CD4-positive, alpha-beta T cell treated with Interleukin-6 at 100 ng/mL for 8 hours (primary cell): ENCODE results near the gene FGF18.

Source experiments
- DNase-seq: peaks from one replicate; pipeline ENCODE4 v3.0.0-alpha.2; 2020; ENCODE audit warnings: mixed read lengths, low spot score

The FGF18 gene

DNA sequence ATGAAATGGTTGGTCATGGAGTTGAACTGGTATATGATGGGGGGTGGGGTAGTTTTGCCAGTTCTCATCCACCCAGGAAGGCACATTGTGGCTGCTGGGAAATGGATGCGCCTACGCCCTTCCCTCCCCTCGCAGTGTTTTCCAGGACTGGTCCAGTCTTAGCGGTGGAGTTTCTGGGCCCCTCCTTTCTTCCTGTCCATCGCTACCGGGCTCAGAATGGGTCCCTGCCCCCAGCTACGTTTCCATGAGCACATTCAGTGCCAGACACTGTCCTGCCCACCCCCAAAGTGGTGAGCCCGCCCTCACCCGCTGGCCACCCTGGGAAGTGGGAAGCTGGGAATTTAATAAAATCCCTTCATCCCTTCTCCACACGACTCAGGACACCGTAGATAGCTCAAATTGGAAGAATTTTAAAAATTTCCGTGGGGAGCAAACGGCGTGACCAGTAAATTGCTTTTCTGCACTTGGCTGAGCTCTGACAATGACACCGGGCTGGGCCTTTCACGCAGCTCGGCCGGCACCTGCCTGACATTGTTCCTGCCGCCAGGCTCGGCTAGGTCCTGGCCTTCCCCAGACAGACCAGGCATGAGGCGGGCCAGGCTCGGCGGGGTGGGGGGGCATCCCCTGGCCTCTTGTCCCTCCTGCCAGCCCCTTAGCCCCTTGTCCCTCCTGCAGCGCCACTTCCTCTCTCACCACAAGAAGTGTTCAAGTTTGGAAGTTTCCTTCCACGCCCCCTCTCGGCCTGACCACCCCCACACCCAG, 3.6 kb downstream of the FGF18 start:
- no peak for DNase-seq

DNA sequence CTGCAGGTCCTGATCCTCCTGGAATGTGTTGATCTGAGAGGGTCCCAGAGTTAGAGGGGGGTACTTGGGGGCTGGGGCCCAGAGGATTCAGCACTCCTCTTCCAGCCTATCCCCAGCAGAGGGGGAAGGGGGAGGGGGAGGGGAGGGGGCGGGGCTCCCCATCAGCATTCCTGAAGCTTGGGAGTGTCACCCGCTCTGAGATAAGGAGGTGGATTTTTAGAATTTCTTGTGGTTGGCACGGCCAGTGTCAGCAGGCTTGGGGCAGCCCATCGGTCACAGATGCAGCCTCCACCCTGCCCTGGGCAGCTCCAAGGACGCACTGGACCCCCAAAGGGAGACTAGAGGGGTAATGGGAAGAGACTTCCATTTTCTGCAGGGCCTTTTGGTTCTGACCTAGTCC, 5.3 kb downstream of the FGF18 start:
- DNase-seq = no peak

DNA sequence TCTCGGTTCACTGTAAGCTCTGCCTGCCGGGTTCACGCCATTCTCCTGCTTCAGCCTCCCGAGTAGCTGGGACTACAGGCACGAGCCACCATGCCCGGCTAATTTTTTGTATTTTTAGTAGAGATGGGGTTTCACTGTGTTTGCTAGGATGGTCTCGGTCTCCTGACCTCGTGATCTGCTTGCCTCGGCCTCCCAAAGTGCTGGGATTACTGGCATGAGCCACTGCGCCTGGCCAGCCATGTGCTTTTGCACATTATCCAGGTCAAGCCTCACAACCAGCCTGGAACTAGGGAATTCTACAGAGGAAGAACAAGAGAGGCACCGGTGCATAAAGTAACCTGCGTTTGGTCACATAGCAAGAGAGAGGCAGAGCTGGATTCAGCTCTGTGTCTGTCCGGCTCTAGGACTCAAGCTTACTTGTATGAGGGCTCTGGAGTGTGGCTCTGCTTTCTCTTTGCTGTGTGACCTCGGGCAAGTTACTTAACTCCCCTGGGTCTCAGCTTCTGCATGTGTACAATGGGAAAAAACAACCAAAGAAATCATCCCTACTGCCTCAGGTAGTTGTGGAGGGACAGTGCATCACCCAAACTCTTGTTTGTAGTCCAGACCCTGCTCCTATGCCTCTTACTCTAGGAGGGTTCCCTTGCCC, 6.3 kb downstream of the FGF18 start:
- no peak for DNase-seq

DNA sequence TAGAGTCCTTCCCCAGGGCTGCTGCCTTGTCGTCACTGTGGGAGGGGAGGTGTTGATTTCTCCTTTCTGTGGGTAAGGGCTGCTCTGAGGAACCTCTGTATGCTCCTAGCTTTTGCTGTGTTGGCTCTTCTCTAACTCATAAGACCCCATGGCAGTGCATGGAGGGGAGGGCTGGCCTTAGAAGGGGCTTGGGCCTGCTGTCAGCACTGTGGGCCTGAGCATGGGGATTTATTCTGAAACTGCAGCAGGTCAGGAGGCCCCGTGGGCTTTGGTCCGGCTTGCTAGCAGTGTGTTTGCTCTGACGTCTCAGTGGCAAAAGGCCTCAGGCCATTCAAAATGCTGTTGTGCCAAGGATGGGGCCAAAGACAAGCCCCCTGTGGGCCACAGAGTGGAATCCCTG, 6.8 kb downstream of the FGF18 start:
- no peak for DNase-seq

DNA sequence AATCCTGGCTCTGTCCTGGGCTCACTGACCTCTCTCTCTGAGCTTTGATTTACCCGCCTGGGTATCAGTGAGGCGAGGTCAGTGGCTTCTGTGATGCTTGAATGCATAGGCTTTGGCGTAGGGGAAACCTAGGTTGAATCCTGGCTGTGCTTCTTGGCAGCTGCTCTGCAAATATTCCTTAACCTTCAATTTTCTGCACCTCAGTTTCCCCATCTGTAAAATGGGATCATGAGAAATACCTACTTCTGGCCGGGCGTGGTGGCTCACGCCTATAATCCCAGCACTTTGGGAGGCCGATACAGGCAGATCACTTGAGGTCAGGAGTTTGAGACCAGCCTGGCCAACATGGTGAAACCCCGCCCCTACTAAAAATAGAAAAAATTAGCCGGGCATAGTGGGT, 7.2 kb downstream of the FGF18 start:
- no peak for DNase-seq

DNA sequence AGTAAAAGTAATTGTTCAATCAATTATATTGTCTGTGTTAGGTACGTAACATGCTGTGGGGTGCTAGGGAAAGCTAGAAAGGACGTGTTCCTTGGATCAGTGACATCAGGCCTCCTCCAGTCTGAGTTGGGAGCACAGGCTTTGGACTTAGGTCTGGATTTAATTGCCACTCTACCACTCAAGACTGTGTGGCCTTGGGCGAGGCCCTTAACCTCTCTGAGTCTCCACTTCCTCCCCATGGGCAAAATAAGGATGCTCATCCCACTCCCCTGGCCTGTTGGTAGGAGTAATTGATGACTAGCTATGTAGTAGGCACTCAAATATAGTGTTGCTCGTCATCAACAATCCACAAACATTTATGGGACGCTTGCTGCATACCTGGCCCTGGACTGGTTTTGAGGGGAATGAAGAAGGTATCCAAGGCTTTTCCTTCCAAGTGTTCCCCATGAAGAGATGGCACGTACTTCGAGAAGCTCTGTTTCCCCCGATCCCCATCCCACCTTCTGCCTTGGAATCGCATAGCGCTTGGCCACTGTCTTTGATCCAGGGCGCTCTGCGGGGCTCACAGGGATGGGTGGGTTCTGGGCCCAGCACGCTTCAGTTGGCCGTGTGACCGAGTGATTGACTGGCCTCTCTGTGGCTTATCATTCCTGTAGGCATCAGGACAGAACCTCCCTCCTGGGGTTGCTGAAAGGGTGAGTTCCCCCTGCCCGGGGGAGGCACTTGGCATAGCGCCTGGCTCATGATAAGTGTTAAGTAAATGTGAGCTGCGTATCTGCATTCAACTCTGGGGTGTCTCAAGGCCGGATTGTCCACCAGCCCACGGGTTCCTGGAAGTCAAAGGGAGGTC, 8.1 kb downstream of the FGF18 start:
- DNase-seq = no peak

DNA sequence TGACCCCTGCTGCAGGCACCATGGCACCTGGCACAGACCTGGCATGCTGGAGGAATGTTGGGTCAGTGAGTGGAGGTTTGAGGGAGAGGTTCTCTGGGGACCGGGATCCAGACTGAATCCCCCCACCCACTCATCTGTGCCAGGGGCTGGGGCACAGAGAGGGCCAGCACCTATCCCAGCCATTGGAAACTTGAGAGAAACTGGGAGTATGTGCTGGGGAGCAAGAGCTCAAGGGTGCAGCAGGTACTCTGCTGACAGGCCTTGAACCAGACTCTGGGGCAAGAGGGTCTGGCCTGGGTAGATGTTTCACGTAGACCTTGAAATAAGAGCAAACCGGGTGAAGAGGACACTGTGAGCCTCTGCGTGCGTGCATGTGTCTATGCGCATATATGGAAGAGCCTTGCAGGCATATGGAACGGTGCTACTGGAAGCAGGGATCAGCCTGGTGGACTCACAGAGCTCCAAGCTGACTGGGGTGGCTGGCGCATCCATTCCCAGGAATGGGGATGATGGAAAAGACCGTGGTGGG, 8.8 kb downstream of the FGF18 start:
- no peak for DNase-seq

DNA sequence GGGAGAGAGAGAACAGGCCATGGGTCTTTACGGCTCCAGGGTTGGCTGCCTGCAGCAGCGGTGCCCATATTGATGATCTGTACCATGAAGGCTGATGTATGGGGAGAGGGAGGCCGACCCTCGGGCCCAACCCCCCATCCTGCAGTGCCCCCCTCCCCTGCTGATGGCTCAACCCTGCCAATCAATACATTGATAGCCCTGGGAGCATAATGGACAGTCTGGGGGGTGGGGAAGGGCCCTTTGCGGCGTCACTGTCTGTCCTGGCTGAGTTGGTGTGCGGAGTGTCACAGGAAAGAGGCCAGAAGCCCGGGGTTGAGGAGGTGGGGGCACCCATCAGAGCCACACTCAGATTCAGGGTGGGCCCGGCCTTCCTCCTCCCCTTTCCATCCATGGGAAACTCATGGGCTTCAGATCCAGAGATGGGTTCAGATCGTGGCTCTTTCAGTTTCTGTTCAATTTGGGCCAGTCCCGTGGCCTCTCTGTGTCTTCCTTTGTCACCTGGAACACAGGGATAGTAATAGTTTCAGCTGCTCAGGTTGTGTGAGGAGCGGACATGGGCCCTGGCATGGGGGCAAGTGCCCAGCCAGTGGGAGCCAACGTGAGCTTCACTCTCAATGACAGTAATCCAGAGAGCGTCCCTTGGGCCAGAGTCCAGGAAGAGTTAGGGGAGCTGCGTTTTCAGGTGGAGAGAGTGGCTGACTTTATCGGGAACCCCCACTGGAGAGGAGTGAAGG, 9.5 kb downstream of the FGF18 start:
- no peak for DNase-seq

DNA sequence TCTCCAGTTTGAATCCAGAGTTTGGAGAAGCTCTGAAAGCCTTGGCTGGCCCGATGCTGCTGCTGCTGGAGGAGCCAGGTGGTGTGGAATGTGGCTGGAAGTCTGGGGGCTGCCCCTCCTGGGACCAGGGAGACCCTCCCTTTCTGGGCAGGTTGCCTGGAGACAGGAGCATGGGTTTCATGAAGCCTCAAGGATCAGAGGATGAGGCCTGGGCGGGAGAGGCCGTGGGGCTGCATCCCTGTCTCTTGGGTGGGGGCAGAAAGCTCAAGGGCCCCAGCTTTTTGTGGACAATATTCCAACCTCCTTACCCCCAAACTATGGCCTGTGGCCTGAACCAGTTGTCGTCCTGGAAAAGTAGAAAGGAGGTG, 10.1 kb downstream of the FGF18 start:
- DNase-seq = no peak

DNA sequence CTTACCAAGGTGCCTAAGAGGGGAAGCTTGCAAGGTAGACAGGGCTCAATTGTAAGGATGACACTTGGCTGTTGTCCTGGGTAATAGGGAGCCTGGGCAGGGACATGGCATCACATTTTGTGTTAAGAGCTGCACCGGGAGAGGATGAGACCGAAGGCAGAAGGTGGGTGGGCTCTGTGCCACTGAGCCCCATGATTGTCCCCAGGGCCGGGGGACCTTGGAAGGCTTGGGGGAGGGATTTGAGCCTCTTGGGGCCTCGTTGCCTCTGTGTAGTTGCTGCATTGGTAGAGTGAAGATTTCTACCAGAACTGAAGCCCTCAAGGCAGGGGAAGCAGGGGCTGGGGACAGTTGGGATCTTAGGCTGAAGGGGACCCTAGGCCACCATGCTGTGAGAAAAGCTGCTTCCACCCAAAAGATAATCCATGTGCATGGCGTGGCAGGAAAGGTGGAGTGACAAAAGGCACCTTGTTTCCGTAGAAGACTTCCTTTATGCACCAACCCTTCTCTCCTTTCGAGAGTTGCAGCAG, 11.9 kb downstream of the FGF18 start:
- no peak for DNase-seq

DNA sequence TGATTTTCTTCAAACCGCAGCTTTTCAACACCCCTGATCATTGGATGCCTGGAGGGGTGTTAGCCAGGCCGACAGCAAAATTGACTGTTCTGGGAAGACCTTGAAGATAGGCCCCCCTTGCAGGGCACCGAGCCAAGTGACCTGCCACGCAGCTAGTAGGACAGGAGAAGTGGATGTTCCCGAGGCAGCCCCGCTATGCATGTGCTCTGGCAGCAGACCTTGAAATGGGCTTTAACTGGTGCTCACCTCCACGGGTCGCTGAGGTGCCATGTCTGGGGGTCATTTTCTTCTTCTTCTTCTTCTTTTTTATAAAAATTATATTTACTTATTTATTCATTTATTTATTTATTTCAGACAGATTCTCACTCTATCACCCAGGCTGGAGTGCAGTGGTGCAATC, 12.6 kb downstream of the FGF18 start:
- no peak for DNase-seq

DNA sequence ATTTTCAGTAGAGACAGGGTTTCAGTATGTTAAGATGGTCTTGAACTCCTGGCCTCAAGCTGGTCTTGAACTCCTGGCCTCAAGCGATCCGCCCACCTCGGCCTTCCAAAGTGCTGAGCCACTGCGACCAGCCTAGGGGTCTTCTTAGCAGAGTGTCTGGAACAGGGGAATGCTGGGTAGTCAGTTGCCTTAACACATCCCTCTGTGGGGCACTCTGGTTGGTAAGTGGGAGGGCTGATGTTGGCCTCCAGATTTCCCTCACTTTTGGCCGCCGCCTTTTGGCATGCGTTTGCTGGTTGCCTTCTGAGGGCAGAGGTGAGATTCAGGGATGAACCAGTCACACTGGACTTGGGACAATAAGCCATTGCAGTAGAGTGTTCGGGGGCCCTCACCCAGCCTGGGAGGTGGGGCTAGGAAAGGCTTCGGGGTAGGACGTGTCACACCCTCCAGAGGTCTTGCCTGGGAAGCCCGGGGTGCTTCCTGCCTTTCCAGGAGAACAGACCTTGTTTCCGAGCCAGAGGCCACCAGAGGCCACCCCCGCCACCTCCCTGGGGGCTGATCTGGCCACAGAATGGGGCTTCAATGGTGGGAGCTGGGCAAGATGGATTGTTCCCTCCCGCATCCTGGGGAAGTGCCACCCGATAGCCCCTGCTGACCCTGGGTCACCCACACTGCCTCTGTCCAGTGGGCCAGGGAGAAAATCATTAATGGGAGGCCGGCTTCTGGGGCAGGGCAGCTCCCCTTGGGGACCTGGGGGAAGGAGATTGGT, 13.3 kb downstream of the FGF18 start:
- DNase-seq = no peak

DNA sequence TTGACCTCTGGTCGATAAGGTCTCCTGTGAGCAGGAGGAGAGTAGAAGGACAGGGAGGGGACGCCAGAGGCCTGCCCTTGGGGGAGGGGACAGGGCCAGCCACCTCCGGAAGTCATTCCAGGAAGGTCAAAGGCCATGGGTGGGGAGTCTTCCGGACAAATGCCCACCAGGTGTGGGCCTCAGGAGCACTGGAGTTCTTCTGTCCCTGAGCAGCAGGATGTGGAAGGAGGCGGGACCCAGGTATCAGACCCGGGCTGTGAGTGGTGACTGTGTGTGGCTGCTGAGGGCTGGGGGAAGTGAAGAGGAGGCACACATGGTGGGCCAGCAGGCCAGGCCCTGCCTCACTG, 13.9 kb downstream of the FGF18 start:
- no peak for DNase-seq

DNA sequence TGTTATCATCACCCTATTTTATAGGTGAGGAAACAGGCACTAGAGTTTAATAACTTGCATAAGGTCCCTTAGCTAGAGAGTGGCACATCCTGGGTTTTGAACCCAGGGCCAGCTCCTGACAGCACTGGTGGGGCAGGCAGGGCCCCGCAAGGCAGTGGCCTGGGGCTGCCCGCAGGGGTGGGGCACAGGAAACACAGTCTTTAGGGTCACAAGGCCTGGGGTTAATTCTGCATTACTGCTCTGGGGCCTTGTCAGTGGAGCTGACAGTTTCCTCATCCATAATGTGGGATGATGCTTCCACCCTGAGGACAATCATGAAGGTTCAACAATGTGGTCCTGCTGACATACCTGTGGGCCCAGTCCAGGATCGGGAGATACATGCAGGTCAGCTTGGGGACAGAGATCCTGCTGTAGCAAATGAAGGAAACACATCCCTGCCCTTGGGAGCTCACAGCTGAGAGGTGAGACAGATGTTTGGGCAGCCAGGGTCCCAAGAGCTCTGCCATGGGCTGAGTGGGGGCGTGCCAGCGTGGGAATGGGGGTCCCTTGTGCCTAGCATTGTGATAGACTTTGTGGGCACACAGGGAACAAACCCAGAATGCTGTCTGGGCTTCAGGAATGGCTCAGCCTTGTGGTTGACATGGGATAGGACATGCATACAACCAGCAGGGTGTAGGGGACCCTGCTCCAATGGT, 14.7 kb downstream of the FGF18 start:
- no peak for DNase-seq

DNA sequence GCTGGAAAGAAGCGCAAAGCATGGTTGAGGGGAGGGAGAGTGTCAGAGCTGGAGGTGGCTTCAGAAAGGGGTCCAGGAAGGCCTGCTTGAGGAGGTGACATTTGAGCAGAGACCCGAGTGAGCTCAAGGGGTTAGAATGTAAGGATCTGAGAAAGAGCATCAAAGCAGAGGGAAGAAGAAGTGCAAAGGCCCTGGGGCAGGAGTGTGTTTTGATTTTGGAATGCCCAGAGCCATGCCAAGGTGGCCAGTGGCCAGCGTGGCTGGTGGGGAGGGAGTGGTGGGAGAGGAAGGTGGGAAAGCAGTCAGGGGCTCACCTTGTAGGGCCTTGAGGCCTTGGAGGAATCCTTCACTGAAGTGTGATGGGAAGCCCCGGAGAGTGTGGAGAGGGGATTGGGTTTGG, 15.4 kb downstream of the FGF18 start:
- DNase-seq = no peak

DNA sequence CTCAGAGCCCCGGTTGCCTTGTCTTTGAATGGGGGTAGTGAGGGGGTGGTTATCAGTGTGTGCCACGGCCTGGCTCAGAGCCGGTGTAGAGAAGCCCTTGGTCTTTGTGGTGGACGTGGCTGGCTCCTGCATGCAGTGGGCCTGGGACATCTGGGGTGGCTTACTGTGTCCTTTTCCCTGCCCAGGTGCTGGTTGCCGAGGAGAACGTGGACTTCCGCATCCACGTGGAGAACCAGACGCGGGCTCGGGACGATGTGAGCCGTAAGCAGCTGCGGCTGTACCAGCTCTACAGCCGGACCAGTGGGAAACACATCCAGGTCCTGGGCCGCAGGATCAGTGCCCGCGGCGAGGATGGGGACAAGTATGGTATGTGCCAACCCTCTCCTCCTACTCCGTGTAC, 16.5 kb downstream of the FGF18 start:
- no peak for DNase-seq

DNA sequence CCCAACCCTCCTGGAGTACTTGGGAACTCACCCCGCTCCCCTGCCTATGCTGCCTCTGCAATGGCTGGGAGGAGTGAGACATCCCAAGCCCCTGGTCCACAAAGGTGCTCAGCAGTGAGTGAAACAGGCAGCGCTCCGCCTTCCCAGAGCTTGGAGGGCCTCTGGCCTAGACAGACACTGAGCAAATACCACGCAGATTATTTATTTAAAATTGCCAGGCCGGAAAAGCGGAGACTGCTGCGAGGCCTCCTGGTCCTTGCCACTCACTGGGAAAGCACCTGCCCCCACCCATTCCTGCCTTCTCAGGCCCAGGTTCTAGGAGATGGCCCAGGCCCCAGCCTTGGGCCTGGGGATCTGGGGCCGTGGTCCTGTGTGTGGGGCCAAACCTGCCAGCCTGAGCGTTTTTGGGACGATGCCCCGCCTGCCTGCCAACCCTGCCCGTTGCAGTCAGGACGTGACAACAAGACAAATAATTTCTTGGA, 17.4 kb downstream of the FGF18 start:
- DNase-seq = no peak

DNA sequence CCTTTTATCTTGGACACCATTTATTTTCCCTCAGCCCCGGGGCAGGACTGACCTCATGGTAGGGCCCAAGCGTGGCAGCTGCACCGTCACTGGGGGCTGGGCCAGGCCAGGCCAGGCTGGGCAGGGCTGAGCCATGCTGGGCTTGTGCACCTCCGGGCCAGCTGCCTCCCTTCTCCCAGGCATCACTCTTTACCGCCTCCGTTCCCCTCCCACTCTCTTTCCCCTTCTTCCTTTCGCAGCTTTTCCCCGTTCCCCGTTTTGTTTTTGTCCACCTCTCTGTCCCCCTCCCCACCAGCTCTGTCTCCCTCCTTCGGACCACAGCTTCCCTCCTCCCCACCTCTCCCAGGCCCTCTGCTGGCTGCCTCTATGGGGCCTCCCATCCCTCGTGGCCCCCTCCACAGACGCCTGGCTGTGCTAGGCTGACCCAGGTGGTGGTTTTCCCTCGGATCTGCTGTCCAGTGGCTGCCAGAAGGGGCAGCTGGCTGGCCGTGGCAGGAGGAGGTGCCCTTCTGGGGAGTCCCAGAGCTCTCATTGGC, 17.9 kb downstream of the FGF18 start:
- no peak for DNase-seq

DNA sequence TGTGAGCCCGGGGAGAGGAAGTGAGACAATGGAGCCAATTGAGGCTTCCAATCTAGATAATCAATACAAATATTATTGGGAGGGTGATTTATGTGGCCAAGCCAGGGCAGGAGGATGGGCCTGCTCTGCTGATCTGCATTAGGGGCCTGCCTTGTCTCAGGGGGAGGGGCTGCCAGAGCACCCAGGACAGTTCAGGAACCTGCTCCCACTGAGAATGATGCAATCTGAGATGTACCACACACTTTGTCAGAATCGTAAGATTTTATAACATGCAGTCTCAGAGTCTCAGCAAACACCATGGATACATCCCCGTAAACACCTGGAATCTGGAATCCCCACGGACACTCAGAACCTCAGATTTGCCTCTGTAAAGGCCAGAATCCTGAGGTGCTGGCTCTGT, 19.3 kb downstream of the FGF18 start:
- no peak for DNase-seq

DNA sequence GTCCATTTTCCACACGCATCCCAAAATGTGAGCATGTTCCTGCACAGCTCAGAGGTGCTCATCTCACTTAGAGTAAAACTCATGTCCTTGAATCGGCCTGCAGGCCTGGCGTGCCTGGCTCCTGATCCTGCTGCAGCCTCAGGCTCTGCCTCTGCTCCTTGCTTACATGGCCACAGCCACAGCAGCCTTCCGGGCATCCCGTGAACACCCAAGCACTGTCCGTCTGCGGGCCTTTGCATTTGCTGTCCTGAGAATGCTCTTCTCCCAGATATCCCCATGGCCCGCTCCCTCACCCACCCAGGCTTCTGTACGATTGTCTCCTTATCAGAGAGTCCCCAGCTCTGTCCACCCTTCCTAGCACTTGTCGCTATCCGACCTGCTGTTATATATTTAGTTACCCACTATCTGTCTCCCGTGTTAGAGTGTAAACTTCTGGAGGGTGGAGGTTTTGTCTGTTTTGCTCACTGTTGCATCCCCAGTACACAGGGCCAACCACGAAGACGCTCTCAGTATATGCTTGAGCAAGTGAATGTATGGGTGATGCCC, 21.9 kb downstream of the FGF18 start:
- no peak for DNase-seq
